GM12878 (cell line): ENCODE data around the gene GPER1. TPM values are rescaled to one million over a fixed set of nuclear protein-coding genes. Genes with fewer than 3 reads are reported as not detected.

Source experiments
- ATAC-seq: fragments of 200-7000 bp; cut with Tn5 transposase; 3 replicates; pipeline ENCODE4 v1.9.1; 2020; ENCODE audit warnings: mild to moderate bottlenecking, moderate library complexity
- BruUV-seq: library from RNA; stranded (reverse); fragments of 400-500 nt; replicated peaks from 2 replicates; lab custom pipeline; 2021; lab: Mats Ljungman, UMichigan
- CTCF ChIA-PET: fragments of 300-600 bp; sonication (Branson Sonifier 250); formaldehyde crosslinking; extraction: SDS; loops from one replicate; lab custom pipeline; 2021; ENCODE audit warnings: inconsistent platforms; lab: Yijun Ruan, JAX
- POLR2A ChIA-PET: fragments of 350-600 bp; formaldehyde crosslinking; extraction: SDS; loops from one replicate; lab custom pipeline; 2021; ENCODE audit warnings: inconsistent platforms; lab: Charles Lee
- RAD21 ChIA-PET: fragments of 300-600 bp; sonication (Branson Sonifier 250); formaldehyde crosslinking; loops from one replicate; lab custom pipeline; 2023; ENCODE audit warnings: antibody characterized with exemption; ENCODE audit not compliant: unreplicated experiment; lab: Charles Lee
- SMC1A ChIA-PET: fragments of 300-600 bp; sonication (Branson Sonifier 250); formaldehyde crosslinking; loops from one replicate; lab custom pipeline; 2023; ENCODE audit not compliant: unreplicated experiment, uncharacterized antibody; lab: Charles Lee
- DNase-seq: peaks from one replicate; pipeline ENCODE4 v3.0.0-alpha.2; 2011; ENCODE audit warnings: low read depth, low spot score
- FAIRE-seq: peaks from 3 replicates; lab custom pipeline; 2011; peaks lifted over from hg19 to GRCh38; lab: Jason Lieb, UNC
- H2AFZ ChIP-seq: 2 replicates; pipeline ENCODE4 v1.6.0; 2011; ENCODE audit warnings: low read depth, low read length, control low read depth; ENCODE audit not compliant: control insufficient read depth
- H3K27ac ChIP-seq: 2 replicates; pipeline ENCODE4 v1.5.1; 2011; ENCODE audit warnings: control low read depth; ENCODE audit not compliant: control insufficient read depth, insufficient read depth
- H3K27me3 ChIP-seq, 2 experiments: replicated peaks in 1 of 2; 2 replicates each; pipeline versions ENCODE4 v1.6.0 to v1.6.1; 2011; ENCODE audit warnings: low read length in 1 of 2; ENCODE audit not compliant: control insufficient read depth in 2 of 2, insufficient read depth in 2 of 2
- H3K36me3 ChIP-seq, 2 experiments: 2 replicates each; pipeline ENCODE4 v1.5.1; 2011; ENCODE audit warnings: low read length in 1 of 2; ENCODE audit not compliant: control insufficient read depth in 2 of 2, insufficient read depth in 2 of 2
- H3K4me1 ChIP-seq: 2 replicates; pipeline ENCODE4 v1.6.1; 2011; ENCODE audit warnings: mild to moderate bottlenecking, low read length, moderate library complexity, mixed read lengths; ENCODE audit not compliant: control insufficient read depth, insufficient read depth
- H3K4me2 ChIP-seq: 2 replicates; pipeline ENCODE4 v1.6.0; 2011; ENCODE audit warnings: control low read depth; ENCODE audit not compliant: control insufficient read depth, insufficient read depth
- H3K4me3 ChIP-seq: fragments of 200-600 bp; sonication (generic); 2 replicates; pipeline ENCODE4 v1.5.1; 2016
- H3K79me2 ChIP-seq: 2 replicates; pipeline ENCODE4 v1.6.0; 2011; ENCODE audit warnings: low read length; ENCODE audit not compliant: control insufficient read depth, insufficient read depth
- H3K9ac ChIP-seq: 2 replicates; pipeline ENCODE4 v1.8.0; 2011; ENCODE audit warnings: low read length, control low read depth, mixed read lengths; ENCODE audit not compliant: control insufficient read depth, insufficient read depth
- H3K9me3 ChIP-seq: replicated peaks from 3 replicates; pipeline ENCODE4 v1.5.1; 2011; ENCODE audit warnings: mild to moderate bottlenecking, low read length; ENCODE audit not compliant: control insufficient read depth, insufficient read depth
- H4K20me1 ChIP-seq: 2 replicates; pipeline ENCODE4 v1.6.0; 2011; ENCODE audit not compliant: control insufficient read depth, insufficient read depth
- BHLHE40 ChIP-seq, 2 experiments: fragments of 450-650 bp in 1 of 2; IDR thresholded peaks; 2 replicates each; pipeline ENCODE4 v1.6.1; 2011 to 2017; ENCODE audit warnings: low read depth in 2 of 2, borderline replicate concordance in 1 of 2, improper control_type of control experiment in 1 of 2, low read length in 1 of 2, mild to moderate bottlenecking in 1 of 2
- CEBPB ChIP-seq, 2 experiments: fragments of 150-350 bp in 1 of 2; IDR thresholded peaks; 2 replicates each; pipeline ENCODE4 v1.6.1; 2012 to 2014; ENCODE audit warnings: low read depth in 2 of 2, low read length in 2 of 2, borderline replicate concordance in 1 of 2, inconsistent platforms in 1 of 2
- CHD4 ChIP-seq: fragments of 200-600 bp; sonication (generic); IDR thresholded peaks from 2 replicates; pipeline ENCODE4 v1.6.1; 2016; ENCODE audit warnings: mild to moderate bottlenecking
- JUNB ChIP-seq: IDR thresholded peaks from 2 replicates; pipeline ENCODE4 v1.6.1; 2016; ENCODE audit warnings: antibody characterized with exemption, mild to moderate bottlenecking
- NFYA ChIP-seq: IDR thresholded peaks from 2 replicates; pipeline ENCODE4 v1.6.1; 2011; ENCODE audit warnings: low read depth, mild to moderate bottlenecking, low read length, improper control_type of control experiment, borderline replicate concordance
- PAX5 ChIP-seq: IDR thresholded peaks from 2 replicates; pipeline ENCODE4 v1.6.1; 2011; ENCODE audit warnings: low read depth, low read length, borderline replicate concordance
- PML ChIP-seq: IDR thresholded peaks from 2 replicates; pipeline ENCODE4 v1.6.1; 2012; ENCODE audit warnings: low read length, inconsistent platforms
- POLR2AphosphoS5 ChIP-seq: IDR thresholded peaks from 2 replicates; pipeline ENCODE4 v1.6.1; 2011; ENCODE audit warnings: mild to moderate bottlenecking, low read length, inconsistent platforms
- RAD21 ChIP-seq: IDR thresholded peaks from 2 replicates; pipeline ENCODE4 v1.6.1; 2011; ENCODE audit warnings: mild to moderate bottlenecking, low read depth, low read length, moderate library complexity; ENCODE audit not compliant: insufficient read depth
- RB1 ChIP-seq: fragments of 450-650 bp; formaldehyde crosslinking; IDR thresholded peaks from 2 replicates; pipeline ENCODE4 v1.6.1; 2017; ENCODE audit warnings: mild to moderate bottlenecking, borderline replicate concordance
- RCOR1 ChIP-seq: conservative IDR thresholded peaks from 2 replicates; pipeline ENCODE4 v1.6.1; 2012; ENCODE audit warnings: low read depth, low read length, improper control_type of control experiment
- SIN3A ChIP-seq: IDR thresholded peaks from 2 replicates; pipeline ENCODE4 v1.6.1; 2012; ENCODE audit warnings: low read depth, low read length, improper control_type of control experiment
- SP1 ChIP-seq: IDR thresholded peaks from one replicate; pipeline ENCODE4 v1.6.1; 2011; ENCODE audit warnings: low read depth, low read length
- STAT1 ChIP-seq: fragments of 450-650 bp; conservative IDR thresholded peaks from 2 replicates; pipeline ENCODE4 v1.6.1; 2014; ENCODE audit warnings: antibody characterized with exemption, mild to moderate bottlenecking
- STAT3 ChIP-seq: IDR thresholded peaks from 2 replicates; pipeline ENCODE4 v1.6.1; 2011; ENCODE audit warnings: low read depth, low read length, improper control_type of control experiment
- SUPT20H ChIP-seq: IDR thresholded peaks from 2 replicates; pipeline ENCODE4 v1.6.1; 2011; ENCODE audit warnings: low read depth, mild to moderate bottlenecking, low read length, moderate library complexity, borderline replicate concordance; ENCODE audit not compliant: control insufficient read depth
- TAF1 ChIP-seq: IDR thresholded peaks from 2 replicates; pipeline ENCODE4 v1.6.1; 2011; ENCODE audit warnings: mild to moderate bottlenecking, low read depth, low read length, borderline replicate concordance
- TARDBP ChIP-seq: IDR thresholded peaks from 2 replicates; pipeline ENCODE4 v1.6.1; 2016; ENCODE audit warnings: borderline replicate concordance
- TBL1XR1 ChIP-seq: IDR thresholded peaks from 2 replicates; pipeline ENCODE4 v1.6.1; 2012; ENCODE audit warnings: low read depth, low read length, improper control_type of control experiment
- ZNF622 ChIP-seq: fragments of 450-650 bp; IDR thresholded peaks from 2 replicates; pipeline ENCODE4 v1.6.1; 2017; ENCODE audit warnings: mild to moderate bottlenecking, inconsistent platforms
- WGBS: methylation state at CpG from one replicate; pipeline ENCODE4 v1.1.6; 2016; ENCODE audit warnings: low lambda C conversion rate; ENCODE audit not compliant: insufficient replicate concordance, insufficient coverage; ENCODE audit errors: missing lambda C conversion rate; 5-methylcytosine and 5-hydroxymethylcytosine counted together
- in situ Hi-C: fragments of 300-500 bp; cut with MboI; formaldehyde crosslinking; loops from 9 replicates; pipeline ENCODE4 v1.14.3; 2018; ENCODE audit warnings: mixed read lengths
- intact Hi-C: fragments of 100-400 bp; cut with micrococcal nuclease; formaldehyde crosslinking; loops from one replicate; pipeline ENCODE4 v1.14.2; 2022; ENCODE audit not compliant: unreplicated experiment
- polyA plus RNA-seq, 11 experiments: library from polyadenylated mRNA; depleted of rRNA in 4 of 11; unstranded in 6 of 11; stranded (reverse) in 5 of 11; fragments of >200 nt; fragmentation: Nextera tagmentation in 4 of 11; fragmentation: Illumina TruSeq in 1 of 11; extraction: Ambion mirVana in 4 of 11; extraction: Trizol in 1 of 11; gene quantifications; 1 replicate in 1 of 11; 2 replicates in 10 of 11; pipeline versions ENCODE4 v1.2.1 to v1.2.3, GENCODE V29; 2011 to 2016; ENCODE audit warnings: inconsistent platforms in 2 of 11, missing spikeins in 2 of 11, low read depth in 1 of 11
- total RNA-seq, 4 experiments: library from RNA; depleted of rRNA in 3 of 4; stranded (reverse); fragments of >200 nt in 3 of 4; fragmentation: Illumina TruSeq in 1 of 4; extraction: Trizol in 1 of 4; gene quantifications; 2 replicates each; pipeline versions ENCODE4 v1.2.1 to v1.2.3, GENCODE V29; 2013 to 2021
- TF ChIP-seq, protein P1 (sequence below): IDR thresholded peaks from 2 replicates; pipeline ENCODE4 v1.6.1; 2012; ENCODE audit warnings: mild to moderate bottlenecking, low read depth, low read length
- TF ChIP-seq, protein P2 (sequence below): fragments of 450-650 bp; IDR thresholded peaks from 2 replicates; pipeline ENCODE4 v1.6.1; 2016; ENCODE audit warnings: mild to moderate bottlenecking

GPER1 gene
- total and polyA plus RNA-seq, 10 of the 15 experiments (the other 5 are each of a cell fraction or from before 2014, with no cell fraction given): 0.03 to 6.5 (median 2.6) TPM

- H4K20me1 ChIP-seq: no peaks in the 10 kb centered on the region
- BruUV-seq: no TSS peak
- peak overlapping the region; percentile 53 for H3K9ac ChIP-seq
- H3K79me2 ChIP-seq: peaks cover 4% of the 10 kb centered on the region
- POLR2A ChIA-PET: interaction anchor here (1.1 to 5.1 kb wide), 6 partner anchors 9 to 112 kb away, joined by 3 to 36 read pairs (median 7); partner anchors contain the start of gene ZFAND2A
- H3K4me2 ChIP-seq: peak overlapping the region; percentile 55
- ATAC-seq: peak; percentile 80
- in situ Hi-C loops (no loop called here), intact Hi-C loops (no loop called here)
- H2AFZ ChIP-seq: peak overlapping the region; percentile 2; the same call in 1 of the 2 replicates
- peak; percentile 49 for DNase-seq
- H3K4me3 ChIP-seq: peak overlapping the region; percentile 28; the same call in 1 of the 2 replicates
- peaks cover 1 to 2% of the 10 kb centered on the region in 2 experiments; a peak in 2 of 4 replicates for H3K36me3 ChIP-seq
- no peaks in the 10 kb centered on the region for H3K27me3 ChIP-seq
- RAD21 ChIA-PET: interaction anchor here (0.7 to 4.0 kb wide), 10 partner anchors 10 to 112 kb away, joined by 3 to 41 read pairs (median 6); partner anchors contain the start of gene GPER1
- FAIRE-seq: peak; percentile 89
- SMC1A ChIA-PET: interaction anchor here (0.7 to 5.1 kb wide), 5 partner anchors 19 to 175 kb away, joined by 3 to 38 read pairs (median 8); partner anchors contain the start of gene GPER1
- CTCF ChIA-PET: interaction anchor here (1.1 to 6.1 kb wide), 10 partner anchors 18 to 369 kb away, joined by 3 to 77 read pairs (median 6); partner anchors contain the start of gene GPER1
- peak overlapping the region; percentile 70 for H3K27ac ChIP-seq
- peaks cover 33% of the 10 kb centered on the region for H3K4me1 ChIP-seq
- H3K9me3 ChIP-seq: no peaks in the 10 kb centered on the region
- WGBS: 3% methylated on average over 11 of the region's 11 CpGs
- no peak for TF ChIP-seq SIN3A
- TF ChIP-seq ZNF622: no peak
- TF ChIP-seq, protein P1, sequence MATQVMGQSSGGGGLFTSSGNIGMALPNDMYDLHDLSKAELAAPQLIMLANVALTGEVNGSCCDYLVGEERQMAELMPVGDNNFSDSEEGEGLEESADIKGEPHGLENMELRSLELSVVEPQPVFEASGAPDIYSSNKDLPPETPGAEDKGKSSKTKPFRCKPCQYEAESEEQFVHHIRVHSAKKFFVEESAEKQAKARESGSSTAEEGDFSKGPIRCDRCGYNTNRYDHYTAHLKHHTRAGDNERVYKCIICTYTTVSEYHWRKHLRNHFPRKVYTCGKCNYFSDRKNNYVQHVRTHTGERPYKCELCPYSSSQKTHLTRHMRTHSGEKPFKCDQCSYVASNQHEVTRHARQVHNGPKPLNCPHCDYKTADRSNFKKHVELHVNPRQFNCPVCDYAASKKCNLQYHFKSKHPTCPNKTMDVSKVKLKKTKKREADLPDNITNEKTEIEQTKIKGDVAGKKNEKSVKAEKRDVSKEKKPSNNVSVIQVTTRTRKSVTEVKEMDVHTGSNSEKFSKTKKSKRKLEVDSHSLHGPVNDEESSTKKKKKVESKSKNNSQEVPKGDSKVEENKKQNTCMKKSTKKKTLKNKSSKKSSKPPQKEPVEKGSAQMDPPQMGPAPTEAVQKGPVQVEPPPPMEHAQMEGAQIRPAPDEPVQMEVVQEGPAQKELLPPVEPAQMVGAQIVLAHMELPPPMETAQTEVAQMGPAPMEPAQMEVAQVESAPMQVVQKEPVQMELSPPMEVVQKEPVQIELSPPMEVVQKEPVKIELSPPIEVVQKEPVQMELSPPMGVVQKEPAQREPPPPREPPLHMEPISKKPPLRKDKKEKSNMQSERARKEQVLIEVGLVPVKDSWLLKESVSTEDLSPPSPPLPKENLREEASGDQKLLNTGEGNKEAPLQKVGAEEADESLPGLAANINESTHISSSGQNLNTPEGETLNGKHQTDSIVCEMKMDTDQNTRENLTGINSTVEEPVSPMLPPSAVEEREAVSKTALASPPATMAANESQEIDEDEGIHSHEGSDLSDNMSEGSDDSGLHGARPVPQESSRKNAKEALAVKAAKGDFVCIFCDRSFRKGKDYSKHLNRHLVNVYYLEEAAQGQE: no peak
- no peak for TF ChIP-seq CHD4
- no peak for TF ChIP-seq STAT3
- TF ChIP-seq SP1: peak; percentile 20
- TF ChIP-seq NFYA: no peak
- no peak for TF ChIP-seq PML
- peak; percentile 61 for TF ChIP-seq JUNB
- TF ChIP-seq TBL1XR1: no peak
- no peak for TF ChIP-seq TAF1
- TF ChIP-seq BHLHE40 (IDR thresholded peaks at IDR 0.05; ENCODE audit: borderline replicate concordance in 1 of 2, low read depth in 2 of 2, low read length in 1 of 2): peak in 1 of 2 experiments; percentile 50; a peak in 1 of 4 replicates
- no peak for TF ChIP-seq RCOR1
- no peak for TF ChIP-seq TARDBP
- TF ChIP-seq, protein P2, sequence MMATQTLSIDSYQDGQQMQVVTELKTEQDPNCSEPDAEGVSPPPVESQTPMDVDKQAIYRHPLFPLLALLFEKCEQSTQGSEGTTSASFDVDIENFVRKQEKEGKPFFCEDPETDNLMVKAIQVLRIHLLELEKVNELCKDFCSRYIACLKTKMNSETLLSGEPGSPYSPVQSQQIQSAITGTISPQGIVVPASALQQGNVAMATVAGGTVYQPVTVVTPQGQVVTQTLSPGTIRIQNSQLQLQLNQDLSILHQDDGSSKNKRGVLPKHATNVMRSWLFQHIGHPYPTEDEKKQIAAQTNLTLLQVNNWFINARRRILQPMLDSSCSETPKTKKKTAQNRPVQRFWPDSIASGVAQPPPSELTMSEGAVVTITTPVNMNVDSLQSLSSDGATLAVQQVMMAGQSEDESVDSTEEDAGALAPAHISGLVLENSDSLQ: no peak
- no peak for TF ChIP-seq STAT1
- peak; percentile 28; the same call in 1 of the 2 replicates for TF ChIP-seq POLR2AphosphoS5
- no peak for TF ChIP-seq CEBPB (IDR thresholded peaks at IDR 0.05; ENCODE audit: borderline replicate concordance in 1 of 2, low read depth in 2 of 2, low read length in 2 of 2)
- TF ChIP-seq PAX5: peak; percentile 80; the same call in 1 of the 2 replicates
- TF ChIP-seq SUPT20H: no peak
- no peak for TF ChIP-seq RAD21
- TF ChIP-seq RB1: no peak
Observed at GRCh38 chr7:1105189-1105588, 17.3 kb downstream of the GPER1 start.
